Parathyroid adenoma (tissue), 2 donors: Measurements from ENCODE around the gene CNN2.

Source experiments
- H2AFZ ChIP-seq: fragments of 300-600 bp; sonication (generic); one replicate; pipeline ENCODE4 v1.7.0; 2017; ENCODE audit warnings: antibody characterized with exemption, mild to moderate bottlenecking
- H3K27ac ChIP-seq: fragments of 300-600 bp; sonication (generic); one replicate; pipeline ENCODE4 v1.7.0; 2017
- H3K27me3 ChIP-seq: fragments of 300-600 bp; sonication (generic); one replicate; pipeline ENCODE4 v1.7.0; 2017; ENCODE audit warnings: low read length; ENCODE audit not compliant: control insufficient read depth, insufficient read depth
- H3K36me3 ChIP-seq: fragments of 300-600 bp; sonication (generic); one replicate; pipeline ENCODE4 v1.7.0; 2017; ENCODE audit warnings: low read length; ENCODE audit not compliant: control insufficient read depth, insufficient read depth
- H3K4me1 ChIP-seq: fragments of 300-600 bp; sonication (generic); one replicate; pipeline ENCODE4 v1.7.0; 2017; ENCODE audit warnings: control low read depth
- H3K4me2 ChIP-seq: fragments of 300-600 bp; sonication (generic); one replicate; pipeline ENCODE4 v1.7.0; 2017; ENCODE audit warnings: low read length
- H3K4me3 ChIP-seq: fragments of 300-600 bp; sonication (generic); one replicate; pipeline ENCODE4 v1.7.0; 2017; ENCODE audit warnings: low read depth, low read length
- H3K79me2 ChIP-seq: fragments of 300-600 bp; sonication (generic); one replicate; pipeline ENCODE4 v1.7.0; 2017; ENCODE audit warnings: control low read depth
- H3K9ac ChIP-seq: fragments of 300-600 bp; sonication (generic); one replicate; pipeline ENCODE4 v1.7.0; 2017; ENCODE audit warnings: mild to moderate bottlenecking
- H3K9me3 ChIP-seq: fragments of 300-600 bp; sonication (generic); one replicate; pipeline ENCODE4 v1.7.0; 2017; ENCODE audit warnings: low read length; ENCODE audit not compliant: control insufficient read depth
- TF ChIP-seq, protein P1 (sequence below): fragments of 300-600 bp; sonication (generic); IDR thresholded peaks from one replicate; pipeline ENCODE4 v1.7.0; 2017; ENCODE audit warnings: antibody characterized with exemption, mild to moderate bottlenecking
- donor health status: primary hyperparathyroidism.

Gene CNN2

DNA sequence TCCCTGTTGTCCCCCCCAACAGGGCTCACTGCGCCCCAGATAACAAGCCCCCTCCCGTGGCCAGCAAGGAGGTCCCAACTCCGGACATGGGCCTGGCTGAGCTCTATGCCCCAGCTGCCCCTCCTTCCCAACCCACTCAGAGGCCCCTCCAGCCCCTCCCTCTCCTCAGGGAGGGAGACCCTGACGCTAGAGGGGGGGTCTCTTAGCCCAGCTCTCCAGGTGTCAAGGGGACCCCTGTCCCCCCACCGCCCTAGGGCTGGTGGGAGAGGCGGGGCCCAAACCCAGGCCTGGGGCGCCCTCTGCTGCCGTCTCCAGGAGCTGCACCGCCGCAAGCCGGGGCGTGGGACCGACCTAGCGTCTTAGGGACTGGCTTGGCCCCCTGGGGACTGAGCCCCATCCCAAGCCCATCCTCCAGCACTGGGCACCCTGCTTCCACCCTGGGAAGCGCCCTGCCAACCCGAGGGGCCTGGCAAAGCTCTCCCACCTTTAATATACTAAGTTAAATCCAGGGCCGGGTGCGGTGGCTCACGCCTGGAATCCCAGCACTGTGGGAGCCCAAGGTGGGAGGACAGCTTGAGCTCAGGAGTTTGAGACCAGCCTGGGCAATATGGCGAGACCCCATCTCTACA is 24.8 kb upstream of the CNN2 start:
- no peaks in the 10 kb centered on the region for H3K36me3 ChIP-seq
- no peak overlapping the region for H3K9ac ChIP-seq
- H3K4me3 ChIP-seq, result no peak overlapping the region
- TF ChIP-seq, protein P1, sequence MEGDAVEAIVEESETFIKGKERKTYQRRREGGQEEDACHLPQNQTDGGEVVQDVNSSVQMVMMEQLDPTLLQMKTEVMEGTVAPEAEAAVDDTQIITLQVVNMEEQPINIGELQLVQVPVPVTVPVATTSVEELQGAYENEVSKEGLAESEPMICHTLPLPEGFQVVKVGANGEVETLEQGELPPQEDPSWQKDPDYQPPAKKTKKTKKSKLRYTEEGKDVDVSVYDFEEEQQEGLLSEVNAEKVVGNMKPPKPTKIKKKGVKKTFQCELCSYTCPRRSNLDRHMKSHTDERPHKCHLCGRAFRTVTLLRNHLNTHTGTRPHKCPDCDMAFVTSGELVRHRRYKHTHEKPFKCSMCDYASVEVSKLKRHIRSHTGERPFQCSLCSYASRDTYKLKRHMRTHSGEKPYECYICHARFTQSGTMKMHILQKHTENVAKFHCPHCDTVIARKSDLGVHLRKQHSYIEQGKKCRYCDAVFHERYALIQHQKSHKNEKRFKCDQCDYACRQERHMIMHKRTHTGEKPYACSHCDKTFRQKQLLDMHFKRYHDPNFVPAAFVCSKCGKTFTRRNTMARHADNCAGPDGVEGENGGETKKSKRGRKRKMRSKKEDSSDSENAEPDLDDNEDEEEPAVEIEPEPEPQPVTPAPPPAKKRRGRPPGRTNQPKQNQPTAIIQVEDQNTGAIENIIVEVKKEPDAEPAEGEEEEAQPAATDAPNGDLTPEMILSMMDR, result peak; percentile 88
- no peaks in the 10 kb centered on the region for H3K4me1 ChIP-seq
- H3K4me2 ChIP-seq, result no peak overlapping the region
- no peak overlapping the region for H3K27ac ChIP-seq
- H3K27me3 ChIP-seq, result peaks cover 3% of the 10 kb centered on the region
- no peaks in the 10 kb centered on the region for H3K79me2 ChIP-seq
- H2AFZ ChIP-seq, result no peak overlapping the region
- no peaks in the 10 kb centered on the region for H3K9me3 ChIP-seq

DNA sequence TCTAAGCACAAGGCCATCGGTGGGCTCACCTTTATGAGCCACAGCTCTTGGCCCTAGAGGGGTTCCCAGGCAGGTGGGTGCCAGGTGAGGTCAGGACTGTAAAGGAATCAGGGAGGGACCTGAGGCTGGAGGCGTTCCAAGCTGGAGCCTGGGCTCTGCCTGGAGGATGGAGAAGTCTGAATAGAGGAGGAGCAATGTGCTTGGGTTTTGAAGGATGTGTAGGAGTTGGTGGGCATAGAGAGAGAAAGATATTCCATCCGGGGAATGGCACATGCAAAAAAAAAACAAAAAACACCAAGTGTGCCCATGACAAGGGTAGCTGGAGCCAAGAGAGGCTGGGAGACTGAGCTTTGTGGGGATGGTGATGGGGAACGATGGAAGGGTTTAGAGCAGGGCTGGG is 23.8 kb upstream of the CNN2 start:
- H3K27ac ChIP-seq, result no peak overlapping the region
- H2AFZ ChIP-seq, result no peak overlapping the region
- peaks cover 3% of the 10 kb centered on the region for H3K27me3 ChIP-seq
- no peaks in the 10 kb centered on the region for H3K36me3 ChIP-seq
- no peaks in the 10 kb centered on the region for H3K9me3 ChIP-seq
- H3K4me3 ChIP-seq, result no peak overlapping the region
- H3K9ac ChIP-seq, result no peak overlapping the region
- TF ChIP-seq, protein P1, result no peak
- no peak overlapping the region for H3K4me2 ChIP-seq
- H3K79me2 ChIP-seq, result no peaks in the 10 kb centered on the region
- no peaks in the 10 kb centered on the region for H3K4me1 ChIP-seq

DNA sequence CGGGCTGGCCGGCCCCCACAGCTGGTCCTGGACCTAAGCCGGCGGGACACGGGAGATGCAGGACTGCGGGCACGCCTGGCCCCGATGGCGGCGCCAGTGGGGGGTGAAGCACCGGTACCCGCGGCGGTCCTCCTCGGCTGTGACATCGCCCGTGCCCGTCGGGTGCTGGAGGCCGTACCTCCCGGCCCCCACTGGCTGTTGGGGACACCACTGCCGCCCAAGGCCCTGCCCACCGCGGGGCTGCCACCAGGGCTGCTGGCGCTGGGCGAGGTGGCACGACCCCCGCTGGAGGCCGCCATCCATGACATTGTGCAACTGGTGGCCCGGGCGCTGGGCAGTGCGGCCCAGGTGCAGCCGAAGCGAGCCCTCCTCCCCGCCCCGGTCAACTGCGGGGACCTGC is 23.1 kb upstream of the CNN2 start:
- H3K27ac ChIP-seq, result no peak overlapping the region
- no peaks in the 10 kb centered on the region for H3K36me3 ChIP-seq
- H3K79me2 ChIP-seq, result no peaks in the 10 kb centered on the region
- H3K9ac ChIP-seq, result no peak overlapping the region
- TF ChIP-seq, protein P1, result no peak
- no peaks in the 10 kb centered on the region for H3K4me1 ChIP-seq
- no peak overlapping the region for H3K4me2 ChIP-seq
- no peaks in the 10 kb centered on the region for H3K9me3 ChIP-seq
- H2AFZ ChIP-seq, result no peak overlapping the region
- peaks cover 3% of the 10 kb centered on the region for H3K27me3 ChIP-seq
- H3K4me3 ChIP-seq, result no peak overlapping the region

DNA sequence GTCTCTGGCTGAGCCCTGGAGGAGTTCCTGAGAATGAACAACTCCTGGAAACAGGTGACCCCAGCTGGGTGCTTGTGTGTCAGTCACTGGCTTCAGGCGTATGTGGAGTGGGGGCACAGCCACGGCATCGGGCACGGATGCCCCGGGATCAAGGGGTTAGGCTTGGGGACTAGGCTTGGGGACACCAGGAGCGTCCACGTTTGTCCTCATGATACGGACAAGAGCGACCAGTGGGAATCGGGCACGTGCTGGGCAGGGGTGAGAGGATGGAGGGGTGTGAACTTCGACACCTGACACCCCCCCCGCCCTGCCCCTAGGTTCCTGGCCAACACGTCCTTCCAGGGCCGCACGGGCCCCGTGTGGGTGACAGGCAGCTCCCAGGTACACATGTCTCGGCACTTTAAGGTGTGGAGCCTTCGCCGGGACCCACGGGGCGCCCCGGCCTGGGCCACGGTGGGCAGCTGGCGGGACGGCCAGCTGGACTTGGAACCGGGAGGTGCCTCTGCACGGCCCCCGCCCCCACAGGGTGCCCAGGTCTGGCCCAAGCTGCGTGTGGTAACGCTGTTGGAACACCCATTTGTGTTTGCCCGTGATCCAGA is 22.1 kb upstream of the CNN2 start:
- Histone ChIP-seq H3K36me3 (no peaks in the 10 kb centered on the region), H3K9me3 (no peaks in the 10 kb centered on the region), H3K9ac (no peak overlapping the region), H3K4me2 (no peak overlapping the region), H3K4me1 (no peaks in the 10 kb centered on the region), H2AFZ (no peak overlapping the region), H3K4me3 (no peak overlapping the region), H3K27me3 (no peaks in the 10 kb centered on the region), H3K27ac (no peak overlapping the region), H3K79me2 (no peaks in the 10 kb centered on the region)
- TF ChIP-seq, protein P1, result no peak
